GM12873 (cell line): Measurements from ENCODE around the gene CD37.

ENCODE experiments used
- CTCF ChIP-seq: IDR thresholded peaks from 2 replicates; pipeline ENCODE4 v1.5.1; 2012; ENCODE audit warnings: low read depth, mild to moderate bottlenecking, moderate library complexity, low read length, control low read depth; ENCODE audit not compliant: insufficient read depth; ENCODE audit errors: missing control alignments

The CD37 gene

GRCh38 chr19:49326165-49326704, 9.0 kb upstream of the CD37 start:
- TF ChIP-seq CTCF: no peak

- peak; percentile 69 for TF ChIP-seq CTCF
Observed at GRCh38 chr19:49327878-49328544, 7.2 kb upstream of the CD37 start.

- no peak for TF ChIP-seq CTCF
Observed at GRCh38 chr19:49328741-49329140, 6.5 kb upstream of the CD37 start.

- no peak for TF ChIP-seq CTCF
Observed at GRCh38 chr19:49331616-49332055, 3.6 kb upstream of the CD37 start.

- no peak for TF ChIP-seq CTCF
Observed at GRCh38 chr19:49333418-49333805, 1.8 kb upstream of the CD37 start.

GRCh38 chr19:49333811-49334288, 1.4 kb upstream of the CD37 start:
- TF ChIP-seq CTCF: no peak

GRCh38 chr19:49335784-49336481, 727 bp downstream of the CD37 start:
- TF ChIP-seq CTCF: no peak
